NOMO-1 treated with DMSO at 0.1 percent for 48 hours (cell line): ENCODE measurements around the gene MGAT1.
"Not testable (repeated sequence)": the region's sequence is repeated elsewhere in the genome, so short reads cannot be mapped to it uniquely, and the experiment has no call there.

Experiments used
- DNase-seq: peaks from one replicate; lab custom pipeline; 2025; ENCODE audit not compliant: unreplicated experiment; lab: John Stamatoyannopoulos, UW

MGAT1 gene

DNA sequence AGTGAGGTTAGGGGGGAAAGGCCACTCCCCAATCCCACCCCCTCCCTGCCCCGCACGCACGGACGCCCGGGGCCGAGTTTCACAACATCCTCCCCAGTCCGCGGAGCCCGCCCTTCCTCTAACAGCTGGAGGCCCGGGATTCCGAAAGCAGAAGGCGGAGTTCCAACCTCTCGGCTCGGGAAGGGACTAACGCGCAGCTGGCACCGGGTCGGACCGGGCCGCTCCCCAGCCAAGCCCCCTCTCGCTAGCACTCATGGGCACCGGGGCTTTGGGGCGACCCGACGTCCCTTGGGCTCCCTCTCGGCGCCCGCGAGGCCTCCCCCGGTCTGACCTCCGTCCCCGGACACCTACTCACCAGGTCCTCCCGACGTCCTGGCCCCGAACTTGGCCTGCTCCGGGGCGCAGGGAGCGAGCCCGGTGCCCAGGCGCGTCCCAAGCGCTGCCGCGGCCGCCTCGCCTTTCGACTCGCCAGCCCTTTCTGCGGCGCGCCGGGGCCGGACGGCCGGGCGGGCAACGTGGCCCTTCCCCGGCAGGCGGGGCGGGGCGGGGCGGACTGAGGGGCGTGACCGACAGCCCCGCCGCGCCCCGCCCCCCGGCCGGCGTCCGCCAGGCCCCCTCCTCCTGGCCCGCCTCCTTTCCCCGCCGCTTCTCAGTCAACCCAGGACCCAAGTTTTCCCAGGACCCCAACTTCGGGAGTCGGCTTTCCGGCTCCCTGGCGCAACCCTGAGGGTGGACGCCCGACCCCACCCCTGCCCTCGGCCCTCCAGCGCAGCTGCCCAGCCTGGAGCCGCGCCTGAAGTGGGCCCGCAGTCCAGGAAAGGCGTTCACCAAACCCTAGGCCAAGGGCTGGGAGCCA is at the start of gene MGAT1:
MGAT1 (minus strand) TSS at position 482 of the 856 bp plus-strand sequence. CDS start 9,835 bp downstream, outside the sequence.
- DNase-seq = peak; percentile 67

DNA sequence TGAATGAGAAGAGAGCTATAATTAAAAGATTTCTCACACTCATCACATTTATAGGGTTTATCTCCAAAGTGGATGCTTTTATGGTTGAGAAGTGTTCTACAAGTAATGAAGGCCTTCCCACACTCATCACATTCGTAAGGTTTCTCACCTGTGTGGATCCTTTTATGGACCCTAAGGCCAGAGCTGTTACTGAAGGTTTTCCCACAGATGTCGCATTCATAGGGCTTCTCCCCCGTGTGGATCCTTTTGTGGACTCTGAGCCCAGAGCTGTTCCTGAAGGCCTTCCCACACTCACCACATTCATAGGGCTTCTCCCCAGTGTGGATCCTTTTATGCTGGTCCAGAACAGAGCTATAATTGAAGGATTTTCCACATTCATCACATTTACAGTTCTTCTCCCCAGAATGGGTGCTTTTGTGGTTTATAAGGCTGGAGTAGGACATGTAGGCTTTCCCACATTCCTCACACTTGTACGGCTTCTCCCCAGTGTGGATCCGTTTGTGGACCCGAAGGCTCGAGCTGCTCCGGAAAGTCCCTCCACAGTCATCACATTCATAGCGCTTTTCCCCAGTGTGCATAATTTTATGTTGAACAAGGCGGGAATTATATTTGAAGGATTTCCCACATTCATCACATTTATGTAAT is 48.0 kb upstream of the MGAT1 start:
- no peak for DNase-seq

DNA sequence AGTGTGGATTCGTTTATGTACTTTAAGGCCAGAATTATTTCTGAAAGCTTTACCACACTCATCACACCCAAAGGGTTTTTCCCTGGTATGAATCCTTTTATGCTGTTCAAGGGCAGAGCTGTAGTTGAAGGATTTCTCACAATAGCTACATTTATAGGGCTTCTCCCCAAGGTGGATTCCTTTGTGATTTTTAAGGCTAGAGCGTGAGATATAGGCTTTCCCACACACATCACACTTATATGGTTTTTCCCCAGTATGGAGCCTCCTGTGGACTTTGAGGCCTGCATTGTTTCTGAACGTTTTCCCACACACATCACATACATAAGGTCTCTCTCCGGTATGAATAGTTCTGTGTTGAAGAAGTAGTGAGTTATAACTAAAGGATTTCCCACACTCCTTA is 47.2 kb upstream of the MGAT1 start:
- DNase-seq = no peak

DNA sequence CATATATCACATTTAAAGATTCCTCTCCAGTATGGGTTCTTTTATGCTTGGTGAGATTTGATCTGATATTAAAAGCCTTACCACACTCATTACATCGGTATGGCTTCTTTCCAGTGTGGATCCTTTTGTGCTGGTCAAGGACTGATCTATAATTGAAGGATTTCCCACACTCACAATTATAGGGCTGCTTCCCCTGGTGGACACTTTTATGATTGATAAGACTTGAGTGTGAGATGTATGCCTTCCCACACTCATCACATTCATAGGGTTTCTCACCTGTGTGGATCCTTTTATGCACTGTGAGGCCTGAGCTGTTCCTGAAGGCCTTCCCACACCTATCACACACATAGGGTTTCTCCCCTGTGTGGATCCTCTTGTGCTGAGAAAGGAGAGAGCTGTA is 46.3 kb upstream of the MGAT1 start:
- no peak for DNase-seq

DNA sequence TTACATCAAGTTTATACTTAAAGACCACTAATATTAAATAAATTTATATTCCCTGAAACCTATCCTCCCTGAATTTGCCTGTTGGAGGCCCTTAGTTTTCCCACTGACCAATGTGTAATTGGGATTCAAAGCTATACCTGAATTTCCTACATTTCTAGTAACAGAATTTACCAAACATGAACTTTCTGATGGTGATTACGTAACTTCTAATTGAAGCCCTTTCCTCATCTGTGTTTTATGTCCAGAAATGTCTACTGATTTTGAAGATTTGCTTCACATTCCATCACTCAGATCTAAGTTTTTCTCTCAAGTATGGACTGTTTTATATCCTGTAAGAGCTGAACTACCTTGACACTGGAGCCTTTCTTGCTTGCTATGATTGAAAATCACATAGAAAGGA is 45.7 kb upstream of the MGAT1 start:
- DNase-seq = no peak

DNA sequence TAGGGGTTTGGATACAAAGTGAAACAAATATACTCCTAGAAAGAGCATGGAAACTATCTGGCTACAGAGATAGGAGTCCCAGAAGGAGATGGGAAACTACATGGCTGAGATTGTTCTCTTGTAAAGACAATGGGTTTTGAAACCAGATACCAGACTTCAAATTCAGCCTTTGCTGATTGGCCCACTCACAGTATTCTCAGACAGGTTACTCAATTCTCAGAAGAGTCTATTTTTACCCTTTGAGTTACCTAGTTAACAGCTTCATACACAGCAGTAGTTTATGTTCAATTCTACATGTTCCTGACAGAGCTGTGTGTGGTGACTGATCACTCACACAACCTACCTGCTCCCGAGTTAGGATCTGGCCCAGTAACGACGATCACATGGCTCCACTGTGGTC is 44.4 kb upstream of the MGAT1 start:
- DNase-seq = no peak

DNA sequence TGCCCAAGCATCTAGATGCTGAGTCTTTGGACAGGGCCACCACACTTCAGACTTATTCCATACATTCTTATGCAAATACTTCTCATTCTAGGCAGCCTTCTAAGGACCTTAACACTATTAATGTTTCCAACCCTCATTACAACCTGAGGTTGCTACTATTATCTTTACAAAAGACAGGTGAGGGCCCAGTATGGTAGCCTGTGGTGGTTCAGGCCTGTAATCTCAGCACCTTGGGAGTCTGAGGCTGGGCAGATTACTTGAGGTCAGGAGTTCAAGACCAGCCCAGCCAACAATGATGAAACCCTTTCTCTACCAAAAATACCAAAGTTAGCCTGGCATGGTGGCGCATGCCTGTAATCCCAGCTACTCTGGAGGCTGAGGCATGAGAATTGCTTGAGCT is 42.3 kb upstream of the MGAT1 start:
- no peak for DNase-seq

DNA sequence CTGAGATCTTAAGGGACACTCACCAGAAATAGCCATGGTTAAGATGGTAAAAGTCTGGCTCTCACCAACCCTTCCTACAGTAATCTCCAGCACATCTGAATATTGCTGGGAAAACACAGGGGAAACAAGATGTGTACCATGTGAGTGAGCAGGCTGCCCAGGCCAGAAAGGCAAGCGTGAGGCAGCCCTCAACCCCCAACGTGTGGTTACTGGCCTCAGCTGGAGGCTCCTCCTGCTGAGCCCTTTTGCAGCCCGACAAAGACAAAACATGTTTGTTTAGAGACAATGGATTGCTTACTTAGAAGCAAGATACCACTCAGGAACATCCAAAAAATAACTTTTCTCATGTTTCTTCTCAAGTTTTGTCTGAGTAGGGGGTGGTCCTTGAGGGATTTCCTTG is 41.8 kb upstream of the MGAT1 start:
- DNase-seq = no peak

DNA sequence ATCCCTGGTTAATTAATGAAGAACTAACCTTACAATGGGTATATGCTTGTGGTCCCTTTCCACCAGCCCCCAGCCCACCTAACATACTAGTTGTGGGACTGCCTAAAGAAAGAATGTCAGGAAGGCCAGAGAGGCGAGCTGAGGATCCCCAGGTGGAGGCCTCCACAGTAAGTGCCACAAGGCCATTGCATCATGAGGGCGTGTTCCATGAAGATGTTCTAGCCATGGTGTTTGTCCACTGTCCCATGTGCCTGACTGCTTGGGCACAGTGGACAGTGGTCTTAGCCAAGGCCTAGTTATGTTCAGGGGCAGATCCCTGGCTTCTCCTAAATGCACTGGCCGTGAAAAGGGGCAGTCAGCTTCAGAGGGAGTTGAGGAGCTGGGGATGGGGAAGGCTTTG is 37.3 kb upstream of the MGAT1 start:
- DNase-seq = no peak

DNA sequence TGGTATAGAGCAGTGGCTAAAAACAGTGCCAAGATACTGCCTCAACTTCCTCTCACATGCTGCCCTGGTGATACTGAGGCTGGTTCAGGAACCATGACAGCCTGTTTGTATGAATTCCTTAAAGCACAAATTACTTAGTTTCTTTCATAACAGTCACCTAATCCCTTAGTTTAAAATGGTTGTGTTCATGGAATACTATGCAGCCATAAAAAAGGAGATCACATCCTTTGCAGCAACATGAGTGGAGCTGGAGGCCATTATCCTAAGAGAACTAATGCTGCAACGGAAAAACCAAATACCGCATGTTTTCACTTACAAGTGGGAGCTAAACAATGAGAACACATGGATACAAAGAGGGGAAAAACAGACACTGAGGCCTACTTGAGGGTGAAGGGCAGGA is 36.6 kb upstream of the MGAT1 start:
- no peak for DNase-seq

DNA sequence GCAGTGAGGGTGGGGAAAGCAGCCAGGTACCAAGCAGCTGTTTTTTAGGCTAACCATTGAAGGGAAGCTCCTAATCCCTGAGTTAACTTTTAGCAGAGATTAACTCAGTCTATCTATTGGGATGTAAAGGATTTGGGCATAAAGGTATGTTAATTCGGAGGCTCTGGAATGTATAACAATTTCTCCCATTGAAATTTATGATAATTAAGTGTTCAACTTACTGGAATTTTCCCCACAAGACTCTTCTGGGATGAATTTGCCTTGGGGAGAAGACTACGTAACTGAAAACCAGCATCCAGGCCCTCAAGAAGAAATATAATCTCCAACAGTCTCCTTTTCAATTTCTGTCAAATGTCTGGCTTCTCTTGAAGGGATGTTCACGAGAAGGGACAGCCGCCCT is 34.9 kb upstream of the MGAT1 start:
- DNase-seq = no peak

DNA sequence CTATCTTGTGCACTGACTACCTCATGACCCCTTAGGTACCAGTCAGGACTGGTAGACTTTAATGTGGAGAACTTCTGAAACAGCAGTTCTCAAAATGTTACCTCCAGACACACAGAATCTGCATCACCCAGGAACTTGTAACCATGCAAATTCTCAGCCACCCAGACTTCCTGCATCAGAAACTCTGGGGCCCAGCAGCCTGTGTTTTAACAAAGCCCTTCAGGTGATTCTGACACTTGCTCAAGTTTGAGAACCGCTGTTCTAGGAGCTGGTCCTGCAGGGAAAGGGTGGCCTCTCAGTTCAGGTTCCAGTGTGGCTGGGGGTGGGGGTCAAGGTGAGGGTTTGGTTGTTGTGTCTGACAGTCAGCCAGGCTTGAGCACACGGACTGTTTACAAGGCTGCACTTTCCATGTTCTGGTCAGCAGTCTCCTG is 30.0 kb upstream of the MGAT1 start:
- DNase-seq = no peak

DNA sequence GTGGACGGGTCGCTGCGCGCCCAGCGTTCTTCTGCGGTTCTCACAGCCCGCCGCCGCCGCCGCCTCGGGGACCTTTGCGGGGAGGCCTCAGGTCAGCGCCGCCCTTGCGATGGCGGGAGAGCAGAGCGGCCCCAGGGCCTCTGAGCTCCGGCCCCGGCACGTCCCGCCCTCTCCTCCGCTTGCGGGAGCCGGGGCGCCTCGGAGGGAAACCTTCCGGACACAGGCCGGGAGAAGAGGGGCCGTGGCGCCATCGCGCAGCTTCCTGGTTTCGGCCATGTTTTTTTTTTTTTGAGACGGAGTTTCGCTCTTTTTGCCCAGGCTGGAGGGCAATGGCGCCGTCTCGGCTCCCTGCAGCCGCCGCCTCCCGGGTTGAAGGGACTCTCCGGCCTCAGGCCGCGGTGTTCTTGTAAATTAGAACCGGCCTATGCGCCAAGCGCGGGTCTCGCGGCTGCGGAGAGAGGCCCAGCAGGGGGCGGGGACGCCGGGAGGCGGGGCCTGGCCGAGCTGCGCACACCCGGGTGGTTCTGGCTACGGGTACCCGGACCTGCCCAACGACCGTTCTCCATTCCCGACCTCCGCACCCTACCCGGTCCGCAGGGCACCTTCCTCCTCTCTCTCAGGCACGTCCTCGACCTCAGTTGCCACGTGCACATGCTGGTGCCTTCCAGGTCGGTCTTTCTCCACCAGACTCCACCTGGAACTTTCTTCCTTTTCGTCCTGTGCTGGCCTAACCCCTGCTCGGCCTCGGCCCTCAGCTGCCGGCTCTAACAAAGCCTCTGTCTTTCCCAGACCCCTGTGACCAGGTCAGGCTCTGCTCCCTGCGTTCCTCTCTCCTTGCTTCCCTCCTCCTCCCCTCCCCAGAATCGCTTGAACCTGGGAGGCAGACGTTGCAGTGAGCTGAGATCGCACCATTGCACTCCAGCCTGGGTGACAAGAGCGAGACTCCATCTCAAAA is 28.8 kb upstream of the MGAT1 start:
- peak; percentile 63 for DNase-seq

DNA sequence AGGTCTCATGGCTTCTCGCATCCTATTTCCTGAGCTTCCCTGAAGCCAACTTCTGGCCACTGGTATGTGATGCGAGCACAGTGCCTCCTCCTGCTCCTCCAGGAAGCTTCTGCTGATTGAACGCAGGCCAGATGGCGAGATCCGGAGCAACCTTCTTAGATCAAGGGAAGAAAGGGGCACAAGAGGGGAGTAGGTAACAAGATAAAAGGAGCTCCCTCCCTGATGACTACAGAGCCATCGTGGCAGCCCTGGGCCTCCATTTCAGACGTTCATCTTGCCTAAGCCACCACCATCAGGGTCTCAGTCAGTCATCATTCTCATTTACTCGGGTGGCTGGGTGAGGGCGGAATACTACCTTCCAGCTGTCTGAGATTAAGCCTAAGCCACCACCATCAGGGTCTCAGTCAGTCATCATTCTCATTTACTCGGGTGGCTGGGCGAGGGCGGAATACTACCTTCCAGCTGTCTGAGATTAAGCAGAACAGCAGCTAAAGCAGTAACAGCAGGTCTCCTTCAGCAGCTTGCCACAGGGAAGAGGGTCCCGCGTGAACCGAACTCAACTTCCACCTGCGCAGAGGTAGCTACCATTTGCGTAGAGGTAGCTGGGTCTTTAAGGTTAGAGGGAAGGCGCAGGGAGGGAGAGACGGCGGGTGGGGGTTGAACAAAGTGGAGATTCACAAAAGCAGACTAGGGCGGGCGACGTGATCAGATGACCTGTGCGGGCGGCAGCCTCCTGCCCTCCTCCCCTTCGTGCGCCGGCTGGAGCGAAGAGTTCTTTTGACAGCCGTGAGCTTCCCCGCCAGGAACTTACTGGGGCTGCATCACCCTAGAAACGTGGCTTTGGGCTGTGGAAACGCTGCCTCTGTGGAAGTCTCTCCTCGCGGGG is 27.9 kb upstream of the MGAT1 start:
- DNase-seq = peak; percentile 55

DNA sequence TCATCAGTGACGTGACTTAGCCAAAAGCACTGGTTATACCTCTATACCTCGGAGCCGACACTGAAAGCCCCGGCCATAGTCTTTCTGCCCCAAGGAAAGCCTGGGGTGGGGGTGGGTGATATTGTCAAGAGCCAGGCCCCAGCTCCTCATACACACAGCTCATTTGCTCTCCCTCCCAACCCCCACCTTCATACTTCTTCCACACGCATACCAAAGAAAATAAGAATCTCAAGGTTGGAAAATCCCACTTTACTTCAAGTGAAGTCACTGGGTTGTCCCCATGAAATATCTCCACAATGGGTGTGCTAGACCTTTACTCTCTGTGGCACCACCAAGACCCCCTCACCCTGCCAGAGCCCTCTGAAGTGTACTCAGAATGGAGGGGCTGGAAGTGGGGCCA is 27.1 kb upstream of the MGAT1 start:
- DNase-seq = no peak

DNA sequence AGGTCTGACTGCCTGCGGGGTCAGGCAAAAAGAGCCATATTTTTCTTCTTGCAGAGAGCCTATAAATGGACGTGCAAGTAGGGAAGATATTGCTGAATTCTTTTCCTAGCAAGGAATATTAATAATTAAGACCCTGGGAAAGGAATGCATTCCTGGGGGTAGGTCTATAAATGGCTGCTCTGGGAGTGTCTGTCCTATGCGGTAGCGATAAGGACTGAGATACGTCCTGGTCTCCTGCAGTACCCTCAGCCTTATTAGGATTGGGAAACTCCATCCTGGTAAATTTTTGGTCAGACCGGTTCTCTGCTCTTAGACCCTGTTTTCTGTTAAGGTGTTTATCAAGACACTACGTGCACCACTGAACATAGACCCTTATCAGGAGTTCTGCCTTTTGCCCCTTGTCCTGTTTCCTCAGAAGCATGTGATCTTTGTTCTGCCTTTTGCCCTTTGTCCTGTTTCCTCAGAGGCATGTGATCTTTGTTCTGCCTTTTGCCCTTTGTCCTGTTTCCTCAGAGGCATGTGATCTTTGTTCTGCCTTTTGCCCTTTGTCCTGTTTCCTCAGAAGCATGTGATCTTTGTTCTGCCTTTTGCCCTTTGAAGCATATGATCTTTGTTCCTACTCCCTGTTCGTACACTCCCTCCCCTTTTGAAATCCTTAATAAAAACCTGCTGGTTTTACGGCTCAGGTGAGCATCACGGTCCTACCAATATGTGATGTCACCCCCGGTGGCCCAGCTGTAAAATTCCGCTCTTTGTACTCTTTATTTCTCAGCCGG is 26.3 kb upstream of the MGAT1 start:
- DNase-seq = not testable (repeated sequence)

DNA sequence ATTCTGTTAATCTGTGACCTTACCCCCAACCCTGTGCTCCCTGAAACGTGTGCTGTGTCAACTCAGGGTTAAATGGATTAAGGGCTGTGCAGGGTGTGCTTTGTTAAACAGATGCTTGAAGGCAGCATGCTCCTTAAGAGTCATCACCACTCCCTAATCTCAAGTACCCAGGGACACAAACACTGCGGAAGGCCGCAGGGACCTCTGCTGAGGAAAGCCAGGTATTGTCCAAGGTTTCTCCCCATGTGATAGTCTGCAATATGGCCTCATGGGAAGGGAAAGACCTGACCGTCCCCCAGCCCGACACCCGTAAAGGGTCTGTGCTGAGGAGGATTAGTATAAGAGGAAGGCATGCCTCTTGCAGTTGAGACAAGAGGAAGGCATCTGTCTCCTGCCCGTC is 24.8 kb upstream of the MGAT1 start:
- DNase-seq = not testable (repeated sequence)

DNA sequence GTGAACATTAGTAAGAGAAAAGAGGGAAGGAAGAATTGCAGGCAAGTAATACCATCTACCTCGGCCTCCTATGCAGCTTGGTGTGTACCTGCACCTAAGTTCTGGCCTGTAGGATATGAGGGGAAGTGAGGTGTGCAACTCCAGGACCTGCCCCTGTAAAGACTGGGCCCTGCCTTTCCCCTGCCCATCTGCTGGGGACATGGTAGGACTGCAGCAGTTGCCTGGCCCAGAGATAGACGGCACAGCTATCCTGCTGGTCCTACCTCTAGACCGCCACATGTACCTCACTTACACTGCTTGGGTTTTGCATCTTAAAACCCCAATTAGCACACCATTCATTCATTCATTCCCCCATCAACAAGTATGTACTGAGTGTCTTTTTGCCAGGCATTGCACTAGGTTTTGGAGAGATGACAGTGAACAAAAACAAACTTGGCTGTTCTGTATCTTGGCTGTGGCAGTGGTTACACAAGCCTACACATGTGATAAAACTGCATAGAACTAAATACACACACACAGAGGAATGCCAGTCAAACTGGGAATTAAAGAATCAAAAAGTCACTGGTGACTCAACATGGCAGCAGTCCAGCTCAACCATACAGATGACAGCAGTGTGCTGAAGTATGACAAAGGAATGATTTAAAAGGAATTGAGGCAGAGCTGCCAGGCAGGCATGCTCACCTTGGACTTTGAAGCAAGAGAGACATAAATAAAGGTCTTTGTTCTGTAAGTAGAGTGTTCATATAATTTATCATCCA is 23.3 kb upstream of the MGAT1 start:
- no peak for DNase-seq
